ENCODE data around the gene FBXL20.

- no peak for TF ChIP-seq NBN (IDR thresholded peaks at IDR 0.05)
- TF ChIP-seq, protein P1, sequence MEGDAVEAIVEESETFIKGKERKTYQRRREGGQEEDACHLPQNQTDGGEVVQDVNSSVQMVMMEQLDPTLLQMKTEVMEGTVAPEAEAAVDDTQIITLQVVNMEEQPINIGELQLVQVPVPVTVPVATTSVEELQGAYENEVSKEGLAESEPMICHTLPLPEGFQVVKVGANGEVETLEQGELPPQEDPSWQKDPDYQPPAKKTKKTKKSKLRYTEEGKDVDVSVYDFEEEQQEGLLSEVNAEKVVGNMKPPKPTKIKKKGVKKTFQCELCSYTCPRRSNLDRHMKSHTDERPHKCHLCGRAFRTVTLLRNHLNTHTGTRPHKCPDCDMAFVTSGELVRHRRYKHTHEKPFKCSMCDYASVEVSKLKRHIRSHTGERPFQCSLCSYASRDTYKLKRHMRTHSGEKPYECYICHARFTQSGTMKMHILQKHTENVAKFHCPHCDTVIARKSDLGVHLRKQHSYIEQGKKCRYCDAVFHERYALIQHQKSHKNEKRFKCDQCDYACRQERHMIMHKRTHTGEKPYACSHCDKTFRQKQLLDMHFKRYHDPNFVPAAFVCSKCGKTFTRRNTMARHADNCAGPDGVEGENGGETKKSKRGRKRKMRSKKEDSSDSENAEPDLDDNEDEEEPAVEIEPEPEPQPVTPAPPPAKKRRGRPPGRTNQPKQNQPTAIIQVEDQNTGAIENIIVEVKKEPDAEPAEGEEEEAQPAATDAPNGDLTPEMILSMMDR (IDR thresholded peaks at IDR 0.05 in 2 of 3, conservative IDR thresholded peaks at IDR 0.05 in 1 of 3; ENCODE audit: control insufficient read depth in 2 of 3, extremely low read depth in 1 of 3, insufficient read depth in 1 of 3, low read depth in 3 of 3, low read length in 3 of 3): no peak
- TF ChIP-seq CREM (IDR thresholded peaks at IDR 0.05; ENCODE audit: low read depth): no peak
- TF ChIP-seq POLR2A (IDR thresholded peaks at IDR 0.05; ENCODE audit: low read depth, low read length): no peak
- TF ChIP-seq TAF1 (IDR thresholded peaks at IDR 0.05; ENCODE audit: borderline replicate concordance, low read depth, low read length): no peak
- no peak for TF ChIP-seq PRDM15 (CRISPR knock-in tag; IDR thresholded peaks at IDR 0.05)
- TF ChIP-seq MAX (IDR thresholded peaks at IDR 0.05; ENCODE audit: low read depth, low read length): no peak
- TF ChIP-seq TCF12 (IDR thresholded peaks at IDR 0.05; ENCODE audit: low read depth, low read length): no peak
- TF ChIP-seq GABPA (IDR thresholded peaks at IDR 0.05; ENCODE audit: low read depth): no peak
- no peak for TF ChIP-seq NRF1 (conservative IDR thresholded peaks at IDR 0.05; ENCODE audit: low read depth, low read length)
- no peak for TF ChIP-seq JUND (IDR thresholded peaks at IDR 0.05; ENCODE audit: low read depth, low read length)
- no peak for TF ChIP-seq CBFB (IDR thresholded peaks at IDR 0.05; ENCODE audit: low read depth)
These were observed 69.3 kb downstream of the FBXL20 start for GRCh38 chr17:39332092-39332491.

Data from GM12878 (cell line).